CD4-positive, alpha-beta T cell treated with Interleukin-1 beta for 1 hour (primary cell): ENCODE measurements around the gene GEMIN5.
A peak's percentile ranks its signal among the peaks of the same experiment; 100 is the strongest.
"Not testable (repeated sequence)": the region's sequence is repeated elsewhere in the genome, so short reads cannot be mapped to it uniquely, and the experiment has no call there.

Experiments
- DNase-seq, 2 donors: peaks; one replicate each; pipeline ENCODE4 v3.0.0-alpha.2; 2020 to 2022

Gene GEMIN5

GRCh38 chr5:154943527-154943926 lies 5.5 kb upstream of the GEMIN5 start:
- DNase-seq, result no peak

DNA sequence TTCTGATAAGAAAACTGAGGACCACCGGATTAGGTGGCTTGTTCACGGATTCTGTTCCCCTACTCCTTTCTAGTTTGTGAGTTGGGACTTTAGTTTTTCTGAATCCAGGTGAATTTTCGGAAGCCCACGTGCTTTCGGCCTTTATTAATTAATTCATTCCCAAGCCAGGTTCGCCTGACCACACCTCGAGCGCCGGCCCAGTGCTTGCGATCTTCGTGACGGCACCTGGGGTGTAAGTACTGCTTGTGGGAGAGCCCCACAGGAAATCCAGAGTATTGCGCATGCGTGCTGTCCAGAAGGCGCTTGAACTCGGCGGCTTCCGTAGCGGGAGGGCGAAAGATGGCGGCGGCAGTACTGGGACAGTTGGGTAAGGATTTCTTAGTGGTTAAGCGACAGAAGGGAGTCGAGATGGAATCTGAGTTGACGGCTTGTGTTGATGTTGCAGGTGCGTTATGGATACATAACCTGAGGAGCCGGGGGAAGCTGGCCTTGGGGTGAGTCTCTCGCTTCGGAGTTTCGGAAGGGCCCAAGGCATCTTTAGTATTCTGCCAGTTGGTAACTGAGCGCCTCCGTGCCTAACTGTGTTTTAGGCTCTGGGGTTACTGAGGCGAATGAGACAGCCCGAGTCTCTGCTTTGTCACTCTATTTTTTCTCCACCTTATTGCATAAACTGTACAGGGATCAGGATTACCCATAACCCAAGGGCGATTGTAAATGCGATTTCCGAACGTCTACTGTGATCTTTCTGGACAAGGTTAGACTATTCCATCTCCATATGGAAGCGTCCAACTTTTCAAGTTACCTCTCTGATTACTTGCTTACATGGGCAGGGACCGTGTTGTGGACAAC lies 3.0 kb upstream of the GEMIN5 start, which contains the start of gene MRPL22:
TSS of gene MRPL22 (plus strand) at position 302 of the 849 bp plus-strand sequence. CDS start at position 340, 38 bp downstream.
- DNase-seq, result peak; percentile 95 to 96

- DNase-seq, result peak in 1 of 2 donors; percentile 1
These were observed 2.4 kb upstream of the GEMIN5 start for GRCh38 chr5:154940375-154940771.

GRCh38 chr5:154939387-154939786 lies 1.4 kb upstream of the GEMIN5 start:
- DNase-seq, result not testable (repeated sequence)

DNA sequence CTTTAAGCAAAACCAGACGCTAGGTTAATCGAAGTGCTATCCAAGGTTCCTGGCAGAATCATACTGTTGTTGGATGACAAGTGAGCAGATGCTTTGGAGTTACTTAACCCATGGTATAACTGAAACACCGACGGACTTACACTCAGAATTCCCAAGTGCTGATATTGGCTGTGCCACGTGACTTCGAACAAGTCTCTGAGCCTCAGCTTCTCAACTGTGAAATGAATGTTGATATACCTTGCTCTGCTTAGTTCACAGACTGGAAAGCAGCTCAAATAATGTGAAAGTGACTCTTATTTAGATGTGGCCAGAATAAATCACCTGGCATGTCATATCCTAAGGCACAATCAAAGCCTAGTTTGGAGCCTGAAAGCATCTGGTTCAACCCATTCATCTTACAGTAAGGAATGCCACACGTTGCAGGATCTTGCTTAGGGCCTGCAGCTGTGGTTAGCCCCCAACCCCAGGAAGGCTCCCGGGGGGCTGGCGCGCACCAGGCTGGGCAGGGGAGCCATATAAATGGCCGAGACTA lies 759 bp downstream of the GEMIN5 start:
- no peak for DNase-seq

- DNase-seq, result no peak
These were observed 3.1 kb downstream of the GEMIN5 start for GRCh38 chr5:154934881-154935280.

GRCh38 chr5:154933537-154933936 lies 4.5 kb downstream of the GEMIN5 start:
- DNase-seq, result no peak

- DNase-seq, result no peak
These were observed 14.3 kb downstream of the GEMIN5 start for GRCh38 chr5:154923441-154924430.

DNA sequence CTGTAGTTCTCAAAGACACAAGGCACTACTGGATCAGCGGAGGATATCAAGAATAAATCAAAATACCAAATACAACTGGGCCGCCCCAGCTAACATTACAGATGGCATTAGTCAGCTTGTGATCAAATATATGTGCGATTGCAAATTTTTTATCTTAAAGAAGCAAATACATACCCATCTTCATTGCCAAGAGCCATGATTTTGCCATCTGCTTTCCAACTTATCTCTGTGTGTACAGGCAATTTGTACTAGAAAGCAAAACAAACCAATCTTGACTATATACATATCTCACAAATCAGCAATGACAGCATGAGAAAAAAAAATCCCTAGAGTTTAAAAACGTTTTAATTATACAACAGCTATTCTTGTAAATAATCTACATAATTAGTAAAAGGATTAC lies 20.3 kb downstream of the GEMIN5 start:
- DNase-seq, result no peak

- no peak for DNase-seq
These were observed 21.1 kb downstream of the GEMIN5 start for GRCh38 chr5:154916874-154917273.

DNA sequence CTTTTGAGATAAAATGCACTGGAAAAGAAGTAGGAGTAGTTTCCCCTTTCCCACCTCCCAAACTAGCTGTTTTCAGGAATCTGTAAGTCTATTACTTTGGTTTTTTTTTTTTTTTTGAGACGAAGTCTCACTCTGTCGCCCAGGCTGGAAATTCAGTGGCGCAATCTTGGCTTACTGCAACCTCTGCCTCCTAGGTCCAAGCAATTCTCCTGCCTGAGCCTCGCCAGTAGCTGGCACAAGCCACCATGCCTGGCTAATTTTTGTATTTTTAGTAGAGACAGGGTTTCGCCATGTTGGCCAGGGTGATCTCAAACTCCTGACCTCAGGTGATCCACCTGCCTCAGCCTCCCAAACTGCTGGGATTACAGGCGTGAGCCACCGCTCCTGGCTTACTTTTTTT lies 32.4 kb downstream of the GEMIN5 start:
- DNase-seq, result not testable (repeated sequence)

- no peak for DNase-seq
These were observed 36.1 kb downstream of the GEMIN5 start for GRCh38 chr5:154901913-154902312.

DNA sequence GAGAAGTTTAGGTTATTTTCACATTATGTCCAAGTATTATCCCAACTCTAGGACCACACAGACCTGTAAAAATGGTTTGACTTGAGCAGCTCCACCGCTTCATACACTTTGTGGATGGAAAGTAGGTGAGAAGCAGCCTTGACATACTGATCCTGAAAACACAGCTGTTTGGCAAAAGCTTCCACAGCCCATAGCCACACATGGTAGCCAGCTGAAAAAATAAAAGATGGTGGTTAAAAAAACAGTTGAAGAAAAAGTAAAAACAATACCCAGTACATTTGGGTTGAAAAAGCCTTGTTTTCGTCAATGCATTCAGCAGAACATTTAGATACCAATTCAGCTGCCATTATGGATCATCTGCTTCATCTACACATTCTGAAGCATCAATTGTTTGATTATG lies 36.7 kb downstream of the GEMIN5 start:
- DNase-seq, result no peak

- DNase-seq, result no peak
These were observed 37.9 kb downstream of the GEMIN5 start for GRCh38 chr5:154900066-154900465.

DNA sequence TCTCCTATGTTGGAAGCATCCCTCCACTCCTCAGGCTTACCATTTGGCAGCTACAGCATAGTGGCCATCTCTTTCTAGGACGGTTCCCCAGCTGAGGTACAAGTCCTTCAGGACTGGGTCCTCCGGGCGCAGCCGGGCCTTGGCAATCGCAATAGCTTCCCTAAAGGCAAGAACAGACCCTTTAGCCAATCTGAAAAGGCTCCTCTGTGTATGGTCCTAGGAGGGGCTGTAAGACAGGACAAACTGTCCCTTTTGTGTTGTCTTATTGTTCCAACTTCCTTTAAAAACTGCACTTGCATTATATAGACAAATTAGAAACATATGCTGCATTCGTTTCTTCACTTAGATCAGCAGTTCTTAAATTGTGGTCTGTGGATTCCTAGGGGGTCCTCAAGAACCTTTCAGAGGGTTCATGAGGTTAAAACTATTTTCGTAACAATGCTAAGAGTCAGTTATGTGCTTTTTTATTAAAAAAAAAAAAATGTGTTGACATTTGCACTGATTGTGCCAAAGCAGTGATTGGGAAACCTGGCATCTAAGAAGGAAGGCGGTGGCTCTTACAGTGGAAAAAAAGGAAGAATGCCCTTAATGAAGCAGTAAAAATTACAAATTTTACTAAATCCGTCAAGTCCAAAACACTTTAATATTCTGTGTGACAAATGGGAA lies 38.7 kb downstream of the GEMIN5 start:
- no peak for DNase-seq

- no peak for DNase-seq
These were observed 39.8 kb downstream of the GEMIN5 start for GRCh38 chr5:154898210-154898609.

DNA sequence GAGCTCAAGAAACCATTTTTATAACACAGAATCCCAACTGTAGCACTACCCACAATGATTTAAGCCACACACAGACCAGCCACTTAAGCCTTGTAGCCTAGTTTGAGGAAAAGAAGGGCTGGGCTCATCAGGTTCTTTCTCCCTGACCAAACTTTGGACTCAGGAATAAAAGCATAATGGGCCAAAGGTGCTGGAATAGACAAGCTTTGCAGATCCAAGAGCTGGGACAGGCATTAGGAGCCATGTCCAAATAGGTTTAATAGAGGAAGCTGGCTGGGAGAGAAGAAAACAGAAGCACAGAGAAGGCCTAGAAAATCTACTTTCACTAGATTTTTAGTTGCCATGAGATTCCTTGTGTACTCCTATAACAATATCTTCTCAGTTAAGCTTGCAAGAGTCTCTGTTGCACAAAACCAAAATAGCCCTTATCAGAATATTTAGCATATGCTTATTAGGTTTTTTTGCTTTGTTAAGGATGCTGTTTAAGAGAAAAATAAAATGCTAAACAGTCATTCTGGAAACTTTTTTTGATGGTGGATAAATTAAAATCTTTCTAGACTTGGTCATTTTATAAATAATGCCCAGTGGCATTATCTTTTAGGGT lies 41.3 kb downstream of the GEMIN5 start:
- DNase-seq, result no peak

DNA sequence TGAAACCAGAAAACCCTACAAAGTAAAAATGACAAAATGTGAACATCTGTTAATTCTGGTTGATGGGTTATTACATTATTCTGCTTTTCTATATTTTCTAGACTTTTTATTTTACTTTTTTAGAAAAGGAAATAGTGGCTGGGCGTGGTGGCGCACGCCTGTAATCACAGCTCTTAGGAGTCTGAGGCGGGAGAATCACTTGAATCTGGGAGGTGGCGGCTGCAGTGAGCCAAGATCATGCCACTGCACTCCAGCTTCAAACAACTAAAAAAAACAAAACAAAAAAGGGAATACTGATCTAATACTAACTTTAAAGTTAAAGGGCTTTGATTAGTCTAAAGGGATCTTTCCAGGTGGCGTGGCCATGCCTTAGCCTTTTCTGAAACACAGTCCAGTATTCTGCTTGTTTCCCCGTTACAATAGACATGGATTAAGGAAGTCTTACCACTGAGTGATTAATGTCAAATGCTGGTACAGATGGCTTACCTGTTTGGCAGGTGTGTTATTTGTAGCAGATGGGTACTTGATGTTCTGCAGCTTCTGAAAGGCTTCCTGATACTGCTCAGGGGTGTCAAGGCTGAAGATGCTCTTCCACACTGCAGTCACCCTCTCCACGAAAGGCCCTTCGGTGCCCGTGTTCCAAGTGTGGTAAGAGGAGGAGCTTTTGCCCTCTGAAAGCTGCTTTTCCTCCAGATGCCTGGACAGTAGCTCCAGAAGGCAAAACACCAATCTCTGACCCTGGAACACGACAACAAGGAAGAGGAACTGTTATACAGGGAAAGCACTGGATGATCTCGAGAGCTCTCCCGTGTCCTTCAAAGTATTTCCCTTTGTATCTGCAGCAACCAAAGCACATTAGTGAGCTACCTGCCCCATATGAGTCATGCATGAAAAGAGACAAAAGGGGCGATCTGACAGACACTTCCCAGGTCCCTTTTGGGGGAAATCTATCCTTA lies 42.1 kb downstream of the GEMIN5 start:
- DNase-seq, result no peak

GRCh38 chr5:154893381-154893780 lies 44.6 kb downstream of the GEMIN5 start:
- DNase-seq, result no peak

GRCh38 chr5:154892369-154892771 lies 45.6 kb downstream of the GEMIN5 start:
- DNase-seq, result no peak

DNA sequence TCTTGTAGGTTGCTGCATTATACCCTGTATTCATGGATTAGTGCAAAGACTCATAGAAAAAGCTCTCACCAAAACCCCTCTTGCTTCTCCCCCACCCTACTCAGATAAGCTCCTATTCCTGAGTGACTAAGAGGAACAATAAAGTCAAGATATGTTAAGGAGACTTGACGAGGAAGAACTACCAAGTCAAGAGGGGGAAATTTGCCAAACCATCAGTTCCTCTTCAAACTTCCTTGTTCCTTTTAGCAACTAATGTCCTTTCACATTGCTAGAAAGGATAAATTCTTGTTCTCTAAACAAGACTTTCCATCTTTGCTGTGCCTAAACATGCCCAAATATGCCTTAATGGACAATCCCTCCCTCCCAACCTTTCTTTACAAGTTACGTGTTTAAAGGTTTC lies 52.6 kb downstream of the GEMIN5 start:
- no peak for DNase-seq
